ENCODE data around the gene MYLK4.
"Not testable (repeated sequence)": the region's sequence is repeated elsewhere in the genome, so short reads cannot be mapped to it uniquely, and the experiment has no call there.

Gene MYLK4

GRCh38 chr6:2780102-2780737, 29.5 kb upstream of the MYLK4 start:
- DNase-seq (ENCODE audit: low read depth in 2 of 2): no peak

GRCh38 chr6:2777249-2777648, 26.5 kb upstream of the MYLK4 start:
- DNase-seq (ENCODE audit: low read depth in 2 of 2): no peak

GRCh38 chr6:2775003-2775402, 24.3 kb upstream of the MYLK4 start:
- DNase-seq (ENCODE audit: low read depth in 2 of 2): no peak

GRCh38 chr6:2773449-2773848, 22.7 kb upstream of the MYLK4 start:
- no peak for DNase-seq (ENCODE audit: low read depth in 2 of 2)

GRCh38 chr6:2772840-2773239, 22.1 kb upstream of the MYLK4 start:
- DNase-seq (ENCODE audit: low read depth in 2 of 2): no peak

- DNase-seq (ENCODE audit: low read depth in 2 of 2): no peak
These were observed 20.4 kb upstream of the MYLK4 start for GRCh38 chr6:2771079-2771478.

GRCh38 chr6:2770171-2770570, 19.4 kb upstream of the MYLK4 start:
- DNase-seq (ENCODE audit: low read depth in 2 of 2): no peak

GRCh38 chr6:2768696-2769095, 18.0 kb upstream of the MYLK4 start:
- DNase-seq (ENCODE audit: low read depth in 2 of 2): no peak

- DNase-seq (ENCODE audit: low read depth in 2 of 2): no peak
These were observed 17.2 kb upstream of the MYLK4 start for GRCh38 chr6:2767657-2768524.

- no peak for DNase-seq (ENCODE audit: low read depth in 2 of 2)
These were observed 16.3 kb upstream of the MYLK4 start for GRCh38 chr6:2766767-2767656.

GRCh38 chr6:2765896-2766766, 15.4 kb upstream of the MYLK4 start:
- DNase-seq (ENCODE audit: low read depth in 2 of 2): no peak

GRCh38 chr6:2765166-2765895, 14.6 kb upstream of the MYLK4 start, which contains the start of gene WRNIP1:
Gene WRNIP1, plus strand, starts transcription at chr6:2765393. Its CDS starts 230 bp downstream, at chr6:2765623.
- peak; percentile 93 to 94 for DNase-seq (ENCODE audit: low read depth in 2 of 2)

- peak; percentile 34 to 42 for DNase-seq (ENCODE audit: low read depth in 2 of 2)
These were observed 14.0 kb upstream of the MYLK4 start for GRCh38 chr6:2764610-2765165.

GRCh38 chr6:2763876-2764540, 13.3 kb upstream of the MYLK4 start:
- DNase-seq (ENCODE audit: low read depth in 2 of 2): no peak

GRCh38 chr6:2763345-2763841, 12.7 kb upstream of the MYLK4 start:
- DNase-seq (ENCODE audit: low read depth in 2 of 2): no peak

GRCh38 chr6:2762868-2763267, 12.1 kb upstream of the MYLK4 start:
- DNase-seq (ENCODE audit: low read depth in 2 of 2): not testable (repeated sequence)

GRCh38 chr6:2760882-2761842, 10.4 kb upstream of the MYLK4 start:
- no peak for DNase-seq (ENCODE audit: low read depth in 2 of 2)

- DNase-seq (ENCODE audit: low read depth in 2 of 2): no peak
These were observed 8.3 kb upstream of the MYLK4 start for GRCh38 chr6:2758980-2759379.
